Cardiac muscle cell (in vitro differentiated cells and primary cell): ENCODE measurements around the gene SCD. TPM values are rescaled to one million over a fixed set of nuclear protein-coding genes. Genes with fewer than 3 reads are reported as not detected.

ENCODE experiments used
- DNase-seq, 2 donors: peaks; one replicate each; pipeline versions ENCODE4 v3.0.0 to v3.0.0-alpha.2; 2010 to 2017; ENCODE audit warnings: low read depth in 1 of 2, low spot score in 1 of 2
- H3K27ac ChIP-seq: fragments of 200-600 bp; sonication (generic); 2 replicates; pipeline ENCODE4 v1.5.1; 2016
- H3K27me3 ChIP-seq: fragments of 200-600 bp; sonication (generic); 2 replicates; pipeline ENCODE4 v1.6.0; 2016; ENCODE audit warnings: control low read depth
- H3K36me3 ChIP-seq: fragments of 200-600 bp; sonication (generic); 2 replicates; pipeline ENCODE4 v1.5.1; 2016; ENCODE audit warnings: control low read depth
- H3K4me1 ChIP-seq: fragments of 200-600 bp; sonication (generic); 2 replicates; pipeline ENCODE4 v1.8.1; 2017; ENCODE audit warnings: low read depth, mild to moderate bottlenecking, mixed run types
- H3K4me3 ChIP-seq: fragments of 200-600 bp; sonication (generic); 2 replicates; pipeline ENCODE4 v1.5.1; 2016; ENCODE audit warnings: mild to moderate bottlenecking
- H3K9me3 ChIP-seq: fragments of 200-600 bp; sonication (generic); 2 replicates; pipeline ENCODE4 v1.5.1; 2017; ENCODE audit warnings: low read depth, mild to moderate bottlenecking, control low read depth
- CTCF ChIP-seq: IDR thresholded peaks from 2 replicates; pipeline ENCODE4 v1.5.1; 2012; ENCODE audit warnings: low read depth, mild to moderate bottlenecking, low read length
- polyA plus RNA-seq: library from polyadenylated mRNA; unstranded; fragments of >200 nt; fragmentation: Nextera tagmentation; extraction: Ambion mirVana; gene quantifications from 2 replicates; pipeline ENCODE4 v1.2.1, GENCODE V29; 2016
- total RNA-seq: library from RNA; depleted of rRNA; stranded (reverse); fragments of >200 nt; gene quantifications from 2 replicates; pipeline ENCODE4 v1.2.3, GENCODE V29; 2016

SCD gene
- total and polyA plus RNA-seq, 2 experiments from 2014 or later, result 149 to 246 TPM

- Histone ChIP-seq H3K27me3 (peaks cover 18% of the 10 kb centered on the region), H3K27ac (no peak overlapping the region), H3K4me3 (no peak overlapping the region), H3K36me3 (no peaks in the 10 kb centered on the region), H3K9me3 (no peaks in the 10 kb centered on the region), H3K4me1 (no peaks in the 10 kb centered on the region)
- peak in 1 of 2 donors; percentile 22 for DNase-seq
- TF ChIP-seq CTCF, result no peak
Observed at GRCh38 chr10:100333661-100334440, 13.2 kb upstream of the SCD start.

DNA sequence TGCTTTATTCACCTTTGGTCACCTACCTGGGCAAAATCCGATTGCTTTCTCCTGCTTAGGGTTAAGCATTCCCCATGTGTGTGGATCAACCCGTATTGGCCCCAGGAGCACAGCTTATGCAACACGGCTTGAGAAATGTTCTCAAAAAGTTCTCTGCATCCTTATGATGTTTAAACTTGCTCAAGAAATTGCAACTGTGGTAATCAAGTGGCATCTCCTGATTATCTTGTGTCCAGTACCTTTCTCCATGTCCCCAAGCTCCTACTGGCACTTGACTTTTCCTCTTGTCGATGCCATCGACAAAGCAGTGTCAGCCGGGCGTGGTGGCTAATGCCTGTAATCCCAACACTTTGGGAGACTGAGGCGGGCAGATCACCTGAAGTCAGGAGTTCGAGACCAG lies 12.3 kb upstream of the SCD start:
- Histone ChIP-seq H3K36me3 (no peaks in the 10 kb centered on the region), H3K4me3 (no peak overlapping the region), H3K27ac (no peak overlapping the region), H3K9me3 (no peaks in the 10 kb centered on the region), H3K27me3 (peaks cover 14% of the 10 kb centered on the region), H3K4me1 (no peaks in the 10 kb centered on the region)
- no peak for DNase-seq
- TF ChIP-seq CTCF, result no peak

DNA sequence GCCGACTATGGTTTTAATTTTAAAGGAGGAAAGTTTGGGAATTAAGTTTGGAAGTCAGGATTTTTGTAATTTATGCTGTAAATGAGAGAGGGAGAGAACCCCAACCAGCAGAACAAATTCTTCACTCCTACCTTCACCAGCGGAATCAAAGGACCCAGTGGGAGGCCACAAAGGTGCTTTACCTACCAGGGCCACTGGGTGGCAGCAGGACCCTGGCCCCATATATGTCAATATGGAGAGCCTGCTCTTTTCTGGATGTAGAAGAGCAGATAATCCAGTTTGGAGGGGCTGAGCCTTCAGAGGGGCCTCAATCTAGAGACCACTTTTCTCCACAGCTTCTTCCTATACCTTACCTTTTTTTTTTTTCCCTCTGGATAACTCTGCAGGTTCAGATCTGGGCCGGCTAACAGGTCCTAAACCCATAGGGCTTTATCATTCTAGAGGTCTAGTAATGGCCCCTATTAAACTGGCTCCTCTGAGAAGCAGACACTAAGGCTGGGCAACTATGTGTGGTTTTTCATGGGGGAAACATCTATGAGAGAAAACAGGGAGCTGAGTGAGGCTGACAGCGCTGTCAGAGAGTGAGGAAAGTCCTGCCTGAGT lies 8.5 kb upstream of the SCD start:
- Histone ChIP-seq H3K27ac (no peak overlapping the region), H3K9me3 (no peaks in the 10 kb centered on the region), H3K4me3 (no peak overlapping the region), H3K36me3 (no peaks in the 10 kb centered on the region), H3K4me1 (no peaks in the 10 kb centered on the region), H3K27me3 (peaks cover 4% of the 10 kb centered on the region)
- peak; percentile 69 to 76 for DNase-seq
- peak; percentile 95 for TF ChIP-seq CTCF

- no peak for DNase-seq
- Histone ChIP-seq H3K4me3 (no peak overlapping the region), H3K9me3 (no peaks in the 10 kb centered on the region), H3K36me3 (no peaks in the 10 kb centered on the region), H3K27me3 (no peaks in the 10 kb centered on the region), H3K27ac (no peak overlapping the region), H3K4me1 (no peaks in the 10 kb centered on the region)
- TF ChIP-seq CTCF, result no peak
Observed at GRCh38 chr10:100339236-100339635, 7.8 kb upstream of the SCD start.

DNA sequence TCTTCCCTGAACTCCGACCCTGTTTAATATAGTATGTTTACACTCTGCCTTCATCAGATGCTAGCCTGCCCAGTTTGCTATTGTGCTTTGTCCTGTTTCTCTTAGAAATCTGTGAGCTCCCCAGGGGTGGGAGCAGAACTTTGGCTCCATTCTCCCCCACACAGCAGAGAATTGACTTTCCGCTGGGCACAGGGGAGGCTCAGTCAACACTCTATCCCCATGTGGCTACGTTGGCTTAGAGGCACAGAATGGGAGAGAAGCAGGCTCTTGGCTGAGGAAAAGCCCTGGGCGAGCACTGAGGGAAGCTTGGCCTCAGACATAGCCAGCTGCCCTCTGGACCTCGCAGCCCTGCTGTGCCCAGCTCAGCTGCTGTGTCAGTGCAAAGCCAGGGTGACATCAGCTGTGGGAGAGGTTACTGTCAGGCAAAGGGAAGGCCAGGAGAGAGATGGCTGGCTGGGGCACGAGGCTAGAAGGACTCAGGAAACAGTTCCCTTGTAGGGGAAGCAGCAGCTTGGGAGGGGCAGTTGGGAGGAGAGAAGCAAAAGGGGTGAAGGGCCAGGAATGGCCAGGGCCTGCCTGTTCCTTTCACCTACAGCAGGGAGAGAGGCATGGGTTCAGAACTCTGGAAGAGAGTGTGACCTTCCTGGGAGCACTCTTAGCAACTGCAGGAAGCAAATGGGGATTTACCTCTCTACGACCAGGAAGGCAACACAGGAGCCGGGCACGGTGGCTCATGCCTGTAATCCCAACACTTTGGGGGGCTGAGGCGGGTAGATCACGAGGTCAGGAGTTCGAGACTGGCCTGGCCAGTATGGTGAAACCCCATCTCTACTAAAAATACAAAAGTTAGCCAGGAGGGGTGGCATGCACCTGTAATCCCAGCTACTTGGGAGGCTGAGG lies 5.8 kb upstream of the SCD start:
- no peak for DNase-seq
- TF ChIP-seq CTCF, result no peak
- Histone ChIP-seq H3K27me3 (no peaks in the 10 kb centered on the region), H3K4me1 (peaks cover 7% of the 10 kb centered on the region), H3K4me3 (no peak overlapping the region), H3K9me3 (no peaks in the 10 kb centered on the region), H3K27ac (no peak overlapping the region), H3K36me3 (no peaks in the 10 kb centered on the region)
